AG04450 (cell line): Measurements from ENCODE around the gene SLC39A2. TPM values are rescaled to one million over a fixed set of nuclear protein-coding genes. Genes with fewer than 3 reads are reported as not detected.
"Not testable (repeated sequence)": the region's sequence is repeated elsewhere in the genome, so short reads cannot be mapped to it uniquely, and the experiment has no call there.

Experiments used
- CTCF ChIA-PET: fragments of 300-600, 350-600 bp; formaldehyde crosslinking; extraction: SDS; loops from one replicate; lab custom pipeline; 2022; ENCODE audit warnings: antibody characterized with exemption, inconsistent platforms; lab: Charles Lee
- POLR2A ChIA-PET: fragments of 350-600 bp; formaldehyde crosslinking; extraction: SDS; loops from one replicate; lab custom pipeline; 2021; ENCODE audit warnings: antibody characterized with exemption, inconsistent platforms; lab: Yijun Ruan, JAX
- DNase-seq: peaks from one replicate; pipeline ENCODE4 v3.0.0-alpha.2; 2011; ENCODE audit warnings: low read depth, low spot score
- H3K27ac ChIP-seq: one replicate; pipeline ENCODE4 v1.5.1; 2012; ENCODE audit warnings: low read depth, low read length, control low read depth
- H3K27me3 ChIP-seq: one replicate; pipeline ENCODE4 v1.6.0; 2012; ENCODE audit warnings: low read length; ENCODE audit not compliant: control insufficient read depth, insufficient read depth
- H3K4me3 ChIP-seq: 2 replicates; pipeline ENCODE4 v1.5.1; 2011; ENCODE audit warnings: mild to moderate bottlenecking, low read depth, low read length, control low read depth
- H3K9me3 ChIP-seq: 2 replicates; pipeline ENCODE4 v1.5.1; 2012; ENCODE audit warnings: low read length; ENCODE audit not compliant: control insufficient read depth, insufficient read depth
- polyA minus RNA-seq: library from RNA; depleted of rRNA, polyadenylated mRNA; stranded (reverse); fragments of >200 nt; gene quantifications from 2 replicates; pipeline ENCODE4 v1.2.3, GENCODE V29; 2011; rRNA and poly(A)+ RNA removed
- polyA plus RNA-seq: library from polyadenylated mRNA; depleted of rRNA; stranded (reverse); fragments of >200 nt; gene quantifications from 2 replicates; pipeline ENCODE4 v1.2.3, GENCODE V29; 2011; rRNA removed
- TF ChIP-seq, protein P1 (sequence below): IDR thresholded peaks from 2 replicates; pipeline ENCODE4 v1.5.1; 2011; ENCODE audit warnings: low read depth, low read length, control low read depth, inconsistent platforms

Gene SLC39A2, protein sequence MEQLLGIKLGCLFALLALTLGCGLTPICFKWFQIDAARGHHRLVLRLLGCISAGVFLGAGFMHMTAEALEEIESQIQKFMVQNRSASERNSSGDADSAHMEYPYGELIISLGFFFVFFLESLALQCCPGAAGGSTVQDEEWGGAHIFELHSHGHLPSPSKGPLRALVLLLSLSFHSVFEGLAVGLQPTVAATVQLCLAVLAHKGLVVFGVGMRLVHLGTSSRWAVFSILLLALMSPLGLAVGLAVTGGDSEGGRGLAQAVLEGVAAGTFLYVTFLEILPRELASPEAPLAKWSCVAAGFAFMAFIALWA
- polyA plus RNA-seq (0.06 TPM in 1 of 2 replicates, not detected in the other), polyA minus RNA-seq (not detected in 2 replicates)

DNA sequence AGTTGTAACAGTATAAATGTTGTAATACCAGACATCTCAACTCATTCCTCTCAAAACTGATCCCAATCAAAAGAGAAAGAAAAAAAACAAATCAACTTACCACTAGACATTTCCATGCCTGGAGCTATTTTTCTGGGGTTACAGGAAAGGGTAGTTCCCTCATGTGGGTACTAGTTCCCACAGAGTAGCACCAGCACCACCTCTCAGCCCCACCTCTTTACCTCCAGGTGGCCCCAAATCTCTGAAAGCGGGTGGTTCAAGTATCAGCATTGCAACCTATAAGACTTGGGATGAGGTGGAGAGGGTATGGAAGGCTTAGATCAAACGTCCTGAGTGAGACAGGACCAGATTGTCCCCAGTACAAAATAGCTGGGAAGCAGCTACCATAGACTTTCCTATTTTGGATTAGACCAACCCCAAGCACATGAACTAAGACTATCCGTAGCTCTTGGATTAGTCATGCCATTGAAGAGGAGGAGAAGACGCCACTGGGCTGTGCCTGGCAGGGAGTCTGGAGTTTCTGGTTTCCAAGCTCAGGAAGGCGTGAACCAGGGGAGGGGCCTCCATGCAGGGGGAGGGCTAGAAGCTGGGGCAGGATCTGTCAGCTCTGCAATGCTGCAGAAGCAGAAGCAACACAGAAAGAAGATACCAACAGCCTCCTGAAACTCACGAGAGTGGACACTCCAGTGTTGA lies at the start of gene SLC39A2:
TSS of gene SLC39A2 (plus strand) at position 620 of the 693 bp plus-strand sequence. CDS start 154 bp downstream, outside the sequence.
- DNase-seq, result no peak
- ChIA-PET POLR2A (no interaction called here), CTCF (interaction anchor here (0.5 to 7.7 kb wide), 6 partner anchors 10 to 105 kb away, joined by 3 to 55 read pairs (median 11); no protein-coding TSS in a partner anchor)

DNA sequence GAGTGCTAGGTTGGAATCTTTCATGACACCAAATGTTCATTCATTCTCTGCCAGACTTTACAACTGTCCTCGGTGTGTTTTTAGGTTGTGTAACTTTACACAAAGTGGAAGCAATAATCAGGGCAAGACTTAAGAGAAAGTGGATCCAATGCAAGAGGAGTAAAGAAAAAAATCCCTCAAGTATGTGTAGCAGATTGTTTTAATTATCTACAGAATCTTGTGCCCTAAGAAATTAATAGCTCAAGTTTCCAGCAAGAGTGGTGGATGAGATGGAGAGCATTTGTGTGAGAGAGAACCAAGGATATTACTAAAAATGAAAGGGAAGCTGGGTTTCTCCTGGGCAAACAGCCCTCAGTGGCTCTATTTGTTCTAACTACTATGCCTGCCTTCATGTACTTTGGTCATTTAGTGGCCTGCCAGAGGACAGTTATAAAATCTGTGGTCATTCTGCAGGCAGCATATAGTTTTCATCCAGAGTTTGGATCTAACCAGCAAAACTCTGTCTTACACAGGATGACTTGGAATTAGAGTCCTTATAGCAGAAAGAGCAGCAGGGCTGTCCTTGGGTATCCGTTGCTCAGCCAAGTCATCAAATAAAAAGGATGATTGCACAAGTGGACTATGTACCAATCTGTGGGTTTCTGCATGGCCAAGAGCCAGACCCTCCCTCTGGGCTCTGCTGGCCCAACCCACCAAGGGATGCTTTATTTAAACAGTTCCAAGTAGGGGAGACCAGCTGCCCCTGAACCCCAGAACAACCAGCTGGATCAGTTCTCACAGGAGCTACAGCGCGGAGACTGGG lies 44.2 kb upstream of the SLC39A2 start, which contains the start of gene RNASE2:
TSS of gene RNASE2 (plus strand) at position 752 of the 802 bp plus-strand sequence. CDS start 285 bp downstream, outside the sequence.
- DNase-seq, POLR2A ChIA-PET, H3K4me3 ChIP-seq, H3K27ac ChIP-seq, H3K27me3 ChIP-seq, H3K9me3 ChIP-seq: not testable (repeated sequence)
- CTCF ChIA-PET, result interaction anchor here (1.0 to 3.3 kb wide), 2 partner anchors 16 to 98 kb away, joined by 3 to 18 read pairs; no protein-coding TSS in a partner anchor

More for the DNA sequence above, at the start of gene SLC39A2:
- H3K27ac ChIP-seq, result no peak within 1 kb of the TSS
- no peaks in the 10 kb centered on the region for H3K9me3 ChIP-seq
- no peaks in the 10 kb centered on the region for H3K27me3 ChIP-seq
- no peak within 1 kb of the TSS for H3K4me3 ChIP-seq
- TF ChIP-seq, protein P1, sequence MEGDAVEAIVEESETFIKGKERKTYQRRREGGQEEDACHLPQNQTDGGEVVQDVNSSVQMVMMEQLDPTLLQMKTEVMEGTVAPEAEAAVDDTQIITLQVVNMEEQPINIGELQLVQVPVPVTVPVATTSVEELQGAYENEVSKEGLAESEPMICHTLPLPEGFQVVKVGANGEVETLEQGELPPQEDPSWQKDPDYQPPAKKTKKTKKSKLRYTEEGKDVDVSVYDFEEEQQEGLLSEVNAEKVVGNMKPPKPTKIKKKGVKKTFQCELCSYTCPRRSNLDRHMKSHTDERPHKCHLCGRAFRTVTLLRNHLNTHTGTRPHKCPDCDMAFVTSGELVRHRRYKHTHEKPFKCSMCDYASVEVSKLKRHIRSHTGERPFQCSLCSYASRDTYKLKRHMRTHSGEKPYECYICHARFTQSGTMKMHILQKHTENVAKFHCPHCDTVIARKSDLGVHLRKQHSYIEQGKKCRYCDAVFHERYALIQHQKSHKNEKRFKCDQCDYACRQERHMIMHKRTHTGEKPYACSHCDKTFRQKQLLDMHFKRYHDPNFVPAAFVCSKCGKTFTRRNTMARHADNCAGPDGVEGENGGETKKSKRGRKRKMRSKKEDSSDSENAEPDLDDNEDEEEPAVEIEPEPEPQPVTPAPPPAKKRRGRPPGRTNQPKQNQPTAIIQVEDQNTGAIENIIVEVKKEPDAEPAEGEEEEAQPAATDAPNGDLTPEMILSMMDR, result no peak

DNA sequence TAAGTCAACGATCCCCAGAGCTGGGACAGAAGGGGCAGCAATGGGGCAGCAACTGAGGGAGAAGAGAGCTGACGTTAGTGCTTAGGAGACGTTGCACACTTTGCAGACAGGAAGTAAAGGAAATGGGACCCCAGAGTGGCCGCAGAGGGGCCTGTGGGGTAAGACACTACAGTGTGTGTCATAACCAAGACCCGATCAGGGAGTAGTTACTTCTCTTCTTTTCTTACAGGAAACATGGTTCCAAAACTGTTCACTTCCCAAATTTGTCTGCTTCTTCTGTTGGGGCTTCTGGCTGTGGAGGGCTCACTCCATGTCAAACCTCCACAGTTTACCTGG lies 43.6 kb upstream of the SLC39A2 start:
- CTCF ChIA-PET, result interaction anchor here (1.0 to 3.3 kb wide), 2 partner anchors 16 to 98 kb away, joined by 3 to 18 read pairs; no protein-coding TSS in a partner anchor
- POLR2A ChIA-PET, H3K4me3 ChIP-seq, H3K27ac ChIP-seq, H3K9me3 ChIP-seq, DNase-seq, H3K27me3 ChIP-seq: not testable (repeated sequence)

DNA sequence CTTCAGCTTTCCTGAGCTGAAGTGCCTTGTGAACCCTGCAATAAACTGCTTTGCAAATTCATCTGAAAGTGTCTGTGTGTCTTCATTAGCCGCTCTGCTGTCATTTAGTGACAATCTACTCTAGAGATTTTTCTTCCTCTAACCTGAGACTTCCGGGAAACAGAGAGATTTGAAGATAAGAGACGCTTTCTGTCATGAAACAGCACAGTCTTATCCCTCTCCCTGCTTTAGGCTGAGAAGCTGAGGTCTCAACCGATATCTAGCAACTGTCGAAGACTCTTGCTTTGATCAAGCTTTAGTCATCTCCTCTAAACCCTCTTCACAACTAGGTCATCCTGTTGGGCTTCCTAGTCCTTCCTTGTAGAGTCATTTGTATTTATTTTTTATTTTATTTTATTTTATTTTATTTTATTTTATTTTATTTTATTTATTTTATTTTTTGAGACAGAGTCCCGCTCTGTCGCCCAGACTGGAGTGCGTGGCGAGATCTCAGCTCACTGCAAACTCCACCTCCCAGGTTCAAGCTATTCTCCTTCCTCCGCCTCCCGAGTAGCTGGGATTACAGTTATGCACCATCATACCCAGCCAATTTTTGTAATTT lies 42.6 kb upstream of the SLC39A2 start:
- ChIA-PET POLR2A (no interaction called here), CTCF (interaction anchor here (1.0 to 3.3 kb wide), 2 partner anchors 15 to 99 kb away, joined by 3 to 18 read pairs; no protein-coding TSS in a partner anchor)
- no peak overlapping the region for H3K4me3 ChIP-seq
- TF ChIP-seq, protein P1, result no peak
- peaks cover 2% of the 10 kb centered on the region for H3K27me3 ChIP-seq
- no peak for DNase-seq
- H3K9me3 ChIP-seq, result no peaks in the 10 kb centered on the region
- H3K27ac ChIP-seq, result no peak overlapping the region

DNA sequence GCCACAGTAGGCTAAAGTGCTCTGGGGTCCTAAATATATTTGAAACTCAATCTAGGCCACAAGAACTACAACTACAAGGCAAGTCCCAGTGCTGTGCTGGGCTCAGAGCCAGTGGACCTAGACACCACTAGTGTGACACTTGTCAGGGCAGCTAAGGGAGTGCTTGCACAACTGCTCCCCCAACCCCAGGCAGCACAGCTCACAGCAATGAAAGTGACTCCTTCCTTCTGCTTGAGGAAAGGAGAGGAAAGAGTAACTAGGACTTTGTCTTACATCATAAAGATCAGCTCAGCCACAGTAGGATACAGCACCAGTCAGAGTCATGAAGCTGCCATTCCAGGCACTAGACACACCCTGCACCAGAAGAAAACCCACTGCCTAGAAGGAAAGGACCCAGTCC lies 40.1 kb upstream of the SLC39A2 start:
- POLR2A ChIA-PET, H3K9me3 ChIP-seq, H3K27me3 ChIP-seq, H3K27ac ChIP-seq, DNase-seq, H3K4me3 ChIP-seq: not testable (repeated sequence)
- CTCF ChIA-PET, result interaction anchor here (5.3 kb wide), 1 partner anchor 13 kb away, joined by 106 read pairs; no protein-coding TSS in a partner anchor
